K562 (cell line): ENCODE measurements around the gene MCC. TPM values are rescaled to one million over a fixed set of nuclear protein-coding genes. Genes with fewer than 3 reads are reported as not detected.

Experiments
- CXXC5 ChIP-seq: fragments of 250-450 bp; sonication (Bioruptor Pico); IDR thresholded peaks from 2 replicates; pipeline ENCODE4 v1.8.0; 2022; ENCODE audit warnings: inconsistent platforms, mild to moderate bottlenecking, moderate library complexity
- ELF1 ChIP-seq: fragments of 200-800 bp; sonication (Bioruptor generic); IDR thresholded peaks from 2 replicates; pipeline ENCODE4 v1.6.1; 2016; ENCODE audit warnings: missing genetic modification characterization, missing compliant biosample characterization
- KDM5B ChIP-seq: fragments of 200-600 bp; sonication (generic); IDR thresholded peaks from 2 replicates; pipeline ENCODE4 v1.6.1; 2012; ENCODE audit warnings: low read depth, mild to moderate bottlenecking, moderate library complexity, low read length, control low read depth, inconsistent platforms; ENCODE audit not compliant: insufficient replicate concordance
- RREB1 ChIP-seq: fragments of 250-450 bp; sonication (Bioruptor Pico); IDR thresholded peaks from 2 replicates; pipeline ENCODE4 v1.4.0; 2020
- U2AF1 ChIP-seq: fragments of 200-400 bp; formaldehyde crosslinking; optimal IDR thresholded peaks from 2 replicates; pipeline ENCODE3; 2017; ENCODE audit warnings: mild to moderate bottlenecking, low read depth, low read length, moderate library complexity
- ZNF431 ChIP-seq: sonication (generic); formaldehyde crosslinking; IDR thresholded peaks from 2 replicates; pipeline ENCODE4 v1.8.0; 2022; ENCODE audit warnings: mild to moderate bottlenecking, missing genetic modification reagents
- ZNF551 ChIP-seq: fragments of 250-450 bp; sonication (Bioruptor Pico); IDR thresholded peaks from 2 replicates; pipeline ENCODE4 v1.5.0; 2021; ENCODE audit warnings: mild to moderate bottlenecking, moderate library complexity
- ZNF592 ChIP-seq: fragments of 450-650 bp; IDR thresholded peaks from 2 replicates; pipeline ENCODE4 v1.6.1; 2017; ENCODE audit warnings: antibody characterized with exemption, mild to moderate bottlenecking
- polyA plus RNA-seq, 8 experiments: library from polyadenylated mRNA; depleted of rRNA in 4 of 8; stranded (reverse) in 5 of 8; unstranded in 3 of 8; fragments of >200 nt; fragmentation: Nextera tagmentation in 2 of 8; fragmentation: Illumina TruSeq in 1 of 8; extraction: Ambion mirVana in 2 of 8; extraction: Trizol in 1 of 8; gene quantifications; 2 replicates each; pipeline versions ENCODE4 v1.2.1 to v1.2.3, GENCODE V29; 2011 to 2014; ENCODE audit warnings: inconsistent platforms in 1 of 8, missing spikeins in 1 of 8
- total RNA-seq, 7 experiments: library from RNA; depleted of rRNA in 6 of 7; stranded (reverse); fragments of >200 nt in 6 of 7; fragmentation: Illumina TruSeq in 2 of 7; extraction: Trizol in 2 of 7; gene quantifications; 2 replicates each; pipeline versions ENCODE4 v1.2.1 to v1.2.3, GENCODE V29; 2011 to 2021; ENCODE audit warnings: low replicate concordance in 1 of 7

The MCC gene
- total and polyA plus RNA-seq, 9 of the 15 experiments (the other 6 are each of a cell fraction or from before 2014, with no cell fraction given) = 0.04 to 0.24 (median 0.06) TPM; not detected in 1

- no peak for TF ChIP-seq RREB1 (CRISPR knock-in tag)
- no peak for TF ChIP-seq ZNF592
- TF ChIP-seq KDM5B = no peak
- no peak for TF ChIP-seq U2AF1
- TF ChIP-seq CXXC5 (CRISPR knock-in tag) = peak; percentile 31; the same call in 1 of the 2 replicates
- TF ChIP-seq ZNF431 (CRISPR knock-in tag) = no peak
- no peak for TF ChIP-seq ELF1 (tag)
- TF ChIP-seq ZNF551 = no peak
These were observed 14.0 kb downstream of the MCC start (continued) for GRCh38 chr5:113474100-113474728.
